Measurements from ENCODE around the gene FOSL1.

DNA sequence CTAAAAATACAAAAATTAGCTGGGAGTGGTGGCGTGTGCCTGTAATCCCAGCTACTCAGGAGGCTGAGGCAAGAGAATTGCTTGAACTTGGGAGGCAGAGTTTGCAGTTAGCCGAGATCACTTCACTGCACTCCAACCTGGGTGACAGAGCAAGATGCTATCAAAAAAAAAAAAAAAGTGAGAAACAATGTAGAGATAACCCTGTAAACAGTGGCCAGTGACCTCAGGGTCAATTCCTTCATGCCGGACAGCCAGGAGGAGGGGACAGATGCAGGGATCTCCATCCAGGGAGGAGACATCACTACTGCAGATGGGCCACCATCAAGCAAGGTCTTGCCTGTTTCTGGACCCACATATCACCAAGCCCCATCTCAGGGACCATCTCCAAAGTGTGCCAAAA is 52.4 kb downstream of the FOSL1 start:
- TF ChIP-seq POLR2A (IDR thresholded peaks at IDR 0.05; ENCODE audit: low read depth, low read length) (no peak), POLR2AphosphoS5 (IDR thresholded peaks at IDR 0.05; ENCODE audit: low read depth, low read length) (no peak), PAX5 (IDR thresholded peaks at IDR 0.05; ENCODE audit: insufficient read depth, low read length, severe bottlenecking) (no peak)
